SIG-M5 (cell line): Measurements from ENCODE around the gene KRTAP12-3.

Experiments
- DNase-seq: peaks from one replicate; lab custom pipeline; 2025; lab: John Stamatoyannopoulos, UW

KRTAP12-3 gene

DNA sequence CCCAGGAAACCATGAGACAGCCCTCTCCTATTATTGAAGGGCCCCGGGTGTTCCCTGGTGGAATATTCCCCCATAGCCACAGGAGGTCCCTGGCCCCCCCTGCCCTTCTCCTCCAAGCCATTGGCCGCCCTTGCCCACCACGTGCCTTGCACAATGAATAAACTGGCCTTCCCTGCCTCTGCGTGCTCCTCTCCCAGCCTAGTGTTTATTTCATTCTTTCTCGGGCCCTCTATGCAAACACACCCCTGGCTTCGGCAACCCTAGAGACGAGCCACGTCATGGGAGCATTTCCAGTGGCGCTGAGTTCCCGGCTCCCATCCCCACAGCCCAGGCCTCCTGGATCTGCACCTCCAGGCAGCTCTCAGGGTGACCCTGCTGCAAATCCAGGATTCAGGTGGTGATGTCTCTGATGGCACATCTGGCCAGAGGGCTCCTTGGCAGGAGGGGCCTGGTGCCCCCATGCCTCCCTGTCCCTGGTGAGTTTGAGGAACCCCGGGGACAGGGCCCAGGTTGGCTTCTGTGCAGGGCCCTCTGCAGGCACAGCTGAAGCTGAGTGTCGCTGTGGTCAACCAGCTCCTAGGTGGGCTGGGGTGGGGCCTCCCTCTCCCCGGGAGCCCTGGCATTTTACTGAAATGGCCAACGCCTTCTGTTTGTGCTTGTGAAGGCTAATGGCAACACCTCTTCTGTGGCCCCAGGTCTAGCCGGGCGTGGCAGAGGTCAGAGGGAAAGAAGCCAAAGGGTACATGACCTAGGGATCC lies 45.4 kb downstream of the KRTAP12-3 start:
- DNase-seq: no peak

GRCh38 chr21:44703731-44704635 lies 46.3 kb downstream of the KRTAP12-3 start:
- no peak for DNase-seq

- DNase-seq: no peak
Measured at GRCh38 chr21:44704636-44705001, 46.9 kb downstream of the KRTAP12-3 start.

GRCh38 chr21:44706026-44706705 lies 48.4 kb downstream of the KRTAP12-3 start:
- DNase-seq: no peak

- DNase-seq: no peak
Measured at GRCh38 chr21:44706706-44707581, 49.2 kb downstream of the KRTAP12-3 start.
